WTC11 (cell line): ENCODE data around the gene CRNKL1. TPM values are rescaled to one million over a fixed set of nuclear protein-coding genes. Genes with fewer than 3 reads are reported as not detected.

ENCODE experiments used
- ATAC-seq: fragments of 200-7000 bp; cut with Tn5 transposase; 2 replicates; pipeline ENCODE4 v1.10.0; 2021; ENCODE audit warnings: mild to moderate bottlenecking, moderate library complexity
- CTCF ChIA-PET: fragments of 300-600 bp; sonication (Branson Sonifier 250); formaldehyde crosslinking; loops from one replicate; lab custom pipeline; 2021; ENCODE audit warnings: antibody characterized with exemption; lab: Charles Lee
- POLR2A ChIA-PET: fragments of 350-600 bp; sonication (Branson Sonifier 250); formaldehyde crosslinking; loops from one replicate; lab custom pipeline; 2021; ENCODE audit warnings: antibody characterized with exemption; lab: Charles Lee
- DNase-seq: peaks from one replicate; pipeline ENCODE4 v3.0.0; 2021; ENCODE audit warnings: low spot score
- H3K27ac Mint-ChIP-seq: 2 replicates; pipeline ENCODE4 v1.8.0; 2021; ENCODE audit warnings: mixed read lengths
- H3K27me3 Mint-ChIP-seq: 2 replicates; pipeline ENCODE4 v1.8.0; 2021; ENCODE audit warnings: low read depth, mild to moderate bottlenecking, moderate library complexity, mixed read lengths
- H3K36me3 Mint-ChIP-seq: 2 replicates; pipeline ENCODE4 v1.8.0; 2021; ENCODE audit warnings: mixed read lengths
- H3K4me1 Mint-ChIP-seq: 2 replicates; pipeline ENCODE4 v1.8.0; 2022; ENCODE audit warnings: mixed read lengths
- H3K4me3 Mint-ChIP-seq: 2 replicates; pipeline ENCODE4 v1.8.0; 2021; ENCODE audit warnings: mild to moderate bottlenecking, moderate library complexity, mixed read lengths
- H3K9me3 Mint-ChIP-seq: 2 replicates; pipeline ENCODE4 v1.8.0; 2021; ENCODE audit warnings: mixed read lengths
- CREB1 ChIP-seq: sonication (generic); formaldehyde crosslinking; IDR thresholded peaks from 2 replicates; pipeline ENCODE4 v1.8.0; 2023; ENCODE audit warnings: mild to moderate bottlenecking, missing genetic modification reagents
- NFE2L1 ChIP-seq: sonication (generic); formaldehyde crosslinking; IDR thresholded peaks from 2 replicates; pipeline ENCODE4 v1.8.1; 2023; ENCODE audit warnings: missing genetic modification reagents
- RELA ChIP-seq: sonication (generic); formaldehyde crosslinking; IDR thresholded peaks from 2 replicates; pipeline ENCODE4 v1.8.1; 2022; ENCODE audit warnings: missing genetic modification reagents, mild to moderate bottlenecking, borderline replicate concordance
- SMAD3 ChIP-seq: sonication (generic); formaldehyde crosslinking; IDR thresholded peaks from 2 replicates; pipeline ENCODE4 v1.8.0; 2022; ENCODE audit warnings: missing genetic modification reagents, mild to moderate bottlenecking, borderline replicate concordance
- TP53 ChIP-seq: sonication (generic); formaldehyde crosslinking; IDR thresholded peaks from 2 replicates; pipeline ENCODE4 v1.8.1; 2023; ENCODE audit warnings: mild to moderate bottlenecking, missing genetic modification reagents
- ZNF121 ChIP-seq: sonication (generic); formaldehyde crosslinking; IDR thresholded peaks from 2 replicates; pipeline ENCODE4 v1.8.0; 2023; ENCODE audit warnings: missing genetic modification reagents
- ZNF423 ChIP-seq: fragments of 250-450 bp; sonication (Bioruptor Pico); IDR thresholded peaks from 2 replicates; pipeline ENCODE4 v2.1.2; 2022; ENCODE audit warnings: mild to moderate bottlenecking, moderate library complexity
- total RNA-seq: library from RNA; stranded (reverse); gene quantifications from 3 replicates; pipeline ENCODE4 v1.2.3, GENCODE V29; 2021
- TF ChIP-seq, protein P1 (sequence below): sonication (generic); formaldehyde crosslinking; IDR thresholded peaks from 2 replicates; pipeline ENCODE4 v1.8.1; 2023; ENCODE audit warnings: mild to moderate bottlenecking, missing genetic modification reagents, borderline replicate concordance
- TF ChIP-seq, protein P2 (sequence below): sonication (generic); formaldehyde crosslinking; IDR thresholded peaks from 2 replicates; pipeline ENCODE4 v1.8.0; 2022; ENCODE audit warnings: mild to moderate bottlenecking, missing genetic modification reagents
- TF ChIP-seq, protein P3 (sequence below): sonication (generic); formaldehyde crosslinking; IDR thresholded peaks from 2 replicates; pipeline ENCODE4 v1.8.0; 2023; ENCODE audit warnings: missing genetic modification reagents, mild to moderate bottlenecking, borderline replicate concordance
- TF ChIP-seq, protein P4 (sequence below): fragments of 200-600 bp; IDR thresholded peaks from 2 replicates; pipeline ENCODE4 v1.8.0; 2022; ENCODE audit warnings: antibody characterized with exemption
- TF ChIP-seq, protein P5 (sequence below): sonication (generic); formaldehyde crosslinking; conservative IDR thresholded peaks from 2 replicates; pipeline ENCODE4 v1.8.1; 2023; ENCODE audit warnings: mild to moderate bottlenecking, low read depth, missing genetic modification reagents, moderate library complexity
- TF ChIP-seq, protein P6 (sequence below): sonication (generic); formaldehyde crosslinking; IDR thresholded peaks from 2 replicates; pipeline ENCODE4 v1.8.1; 2023; ENCODE audit warnings: mild to moderate bottlenecking, missing genetic modification reagents

Gene CRNKL1
- total RNA-seq, 1 experiment from 2014 or later, result 22.2 TPM

DNA sequence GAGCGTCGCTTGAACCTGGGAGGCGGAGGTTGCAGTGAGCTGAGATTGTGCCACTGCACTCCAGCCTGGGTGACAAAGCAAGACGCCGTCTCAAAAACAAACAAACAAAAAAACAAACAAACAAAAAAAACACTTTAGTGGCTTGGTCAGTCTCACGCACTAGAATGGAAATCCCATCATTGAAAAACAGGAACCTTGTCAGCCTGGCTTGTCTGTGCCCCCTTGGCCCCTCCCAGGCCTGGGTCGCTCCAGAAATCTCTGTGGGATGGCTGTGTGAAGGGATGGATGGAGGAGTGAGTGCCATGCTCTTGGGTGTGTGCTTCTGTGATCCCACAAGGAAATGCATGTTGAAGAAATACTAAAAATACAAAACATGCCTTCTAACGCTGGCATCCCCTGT, 56.0 kb downstream of the CRNKL1 start (continued):
- TF ChIP-seq, protein P1, sequence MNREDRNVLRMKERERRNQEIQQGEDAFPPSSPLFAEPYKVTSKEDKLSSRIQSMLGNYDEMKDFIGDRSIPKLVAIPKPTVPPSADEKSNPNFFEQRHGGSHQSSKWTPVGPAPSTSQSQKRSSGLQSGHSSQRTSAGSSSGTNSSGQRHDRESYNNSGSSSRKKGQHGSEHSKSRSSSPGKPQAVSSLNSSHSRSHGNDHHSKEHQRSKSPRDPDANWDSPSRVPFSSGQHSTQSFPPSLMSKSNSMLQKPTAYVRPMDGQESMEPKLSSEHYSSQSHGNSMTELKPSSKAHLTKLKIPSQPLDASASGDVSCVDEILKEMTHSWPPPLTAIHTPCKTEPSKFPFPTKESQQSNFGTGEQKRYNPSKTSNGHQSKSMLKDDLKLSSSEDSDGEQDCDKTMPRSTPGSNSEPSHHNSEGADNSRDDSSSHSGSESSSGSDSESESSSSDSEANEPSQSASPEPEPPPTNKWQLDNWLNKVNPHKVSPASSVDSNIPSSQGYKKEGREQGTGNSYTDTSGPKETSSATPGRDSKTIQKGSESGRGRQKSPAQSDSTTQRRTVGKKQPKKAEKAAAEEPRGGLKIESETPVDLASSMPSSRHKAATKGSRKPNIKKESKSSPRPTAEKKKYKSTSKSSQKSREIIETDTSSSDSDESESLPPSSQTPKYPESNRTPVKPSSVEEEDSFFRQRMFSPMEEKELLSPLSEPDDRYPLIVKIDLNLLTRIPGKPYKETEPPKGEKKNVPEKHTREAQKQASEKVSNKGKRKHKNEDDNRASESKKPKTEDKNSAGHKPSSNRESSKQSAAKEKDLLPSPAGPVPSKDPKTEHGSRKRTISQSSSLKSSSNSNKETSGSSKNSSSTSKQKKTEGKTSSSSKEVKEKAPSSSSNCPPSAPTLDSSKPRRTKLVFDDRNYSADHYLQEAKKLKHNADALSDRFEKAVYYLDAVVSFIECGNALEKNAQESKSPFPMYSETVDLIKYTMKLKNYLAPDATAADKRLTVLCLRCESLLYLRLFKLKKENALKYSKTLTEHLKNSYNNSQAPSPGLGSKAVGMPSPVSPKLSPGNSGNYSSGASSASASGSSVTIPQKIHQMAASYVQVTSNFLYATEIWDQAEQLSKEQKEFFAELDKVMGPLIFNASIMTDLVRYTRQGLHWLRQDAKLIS (CRISPR knock-in tag), result no peak
- TF ChIP-seq, protein P2, sequence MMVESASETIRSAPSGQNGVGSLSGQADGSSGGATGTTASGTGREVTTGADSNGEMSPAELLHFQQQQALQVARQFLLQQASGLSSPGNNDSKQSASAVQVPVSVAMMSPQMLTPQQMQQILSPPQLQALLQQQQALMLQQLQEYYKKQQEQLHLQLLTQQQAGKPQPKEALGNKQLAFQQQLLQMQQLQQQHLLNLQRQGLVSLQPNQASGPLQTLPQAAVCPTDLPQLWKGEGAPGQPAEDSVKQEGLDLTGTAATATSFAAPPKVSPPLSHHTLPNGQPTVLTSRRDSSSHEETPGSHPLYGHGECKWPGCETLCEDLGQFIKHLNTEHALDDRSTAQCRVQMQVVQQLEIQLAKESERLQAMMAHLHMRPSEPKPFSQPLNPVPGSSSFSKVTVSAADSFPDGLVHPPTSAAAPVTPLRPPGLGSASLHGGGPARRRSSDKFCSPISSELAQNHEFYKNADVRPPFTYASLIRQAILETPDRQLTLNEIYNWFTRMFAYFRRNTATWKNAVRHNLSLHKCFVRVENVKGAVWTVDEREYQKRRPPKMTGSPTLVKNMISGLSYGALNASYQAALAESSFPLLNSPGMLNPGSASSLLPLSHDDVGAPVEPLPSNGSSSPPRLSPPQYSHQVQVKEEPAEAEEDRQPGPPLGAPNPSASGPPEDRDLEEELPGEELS, result no peak
- TF ChIP-seq RELA (no peak), CREB1 (CRISPR knock-in tag) (no peak)
- TF ChIP-seq, protein P3, sequence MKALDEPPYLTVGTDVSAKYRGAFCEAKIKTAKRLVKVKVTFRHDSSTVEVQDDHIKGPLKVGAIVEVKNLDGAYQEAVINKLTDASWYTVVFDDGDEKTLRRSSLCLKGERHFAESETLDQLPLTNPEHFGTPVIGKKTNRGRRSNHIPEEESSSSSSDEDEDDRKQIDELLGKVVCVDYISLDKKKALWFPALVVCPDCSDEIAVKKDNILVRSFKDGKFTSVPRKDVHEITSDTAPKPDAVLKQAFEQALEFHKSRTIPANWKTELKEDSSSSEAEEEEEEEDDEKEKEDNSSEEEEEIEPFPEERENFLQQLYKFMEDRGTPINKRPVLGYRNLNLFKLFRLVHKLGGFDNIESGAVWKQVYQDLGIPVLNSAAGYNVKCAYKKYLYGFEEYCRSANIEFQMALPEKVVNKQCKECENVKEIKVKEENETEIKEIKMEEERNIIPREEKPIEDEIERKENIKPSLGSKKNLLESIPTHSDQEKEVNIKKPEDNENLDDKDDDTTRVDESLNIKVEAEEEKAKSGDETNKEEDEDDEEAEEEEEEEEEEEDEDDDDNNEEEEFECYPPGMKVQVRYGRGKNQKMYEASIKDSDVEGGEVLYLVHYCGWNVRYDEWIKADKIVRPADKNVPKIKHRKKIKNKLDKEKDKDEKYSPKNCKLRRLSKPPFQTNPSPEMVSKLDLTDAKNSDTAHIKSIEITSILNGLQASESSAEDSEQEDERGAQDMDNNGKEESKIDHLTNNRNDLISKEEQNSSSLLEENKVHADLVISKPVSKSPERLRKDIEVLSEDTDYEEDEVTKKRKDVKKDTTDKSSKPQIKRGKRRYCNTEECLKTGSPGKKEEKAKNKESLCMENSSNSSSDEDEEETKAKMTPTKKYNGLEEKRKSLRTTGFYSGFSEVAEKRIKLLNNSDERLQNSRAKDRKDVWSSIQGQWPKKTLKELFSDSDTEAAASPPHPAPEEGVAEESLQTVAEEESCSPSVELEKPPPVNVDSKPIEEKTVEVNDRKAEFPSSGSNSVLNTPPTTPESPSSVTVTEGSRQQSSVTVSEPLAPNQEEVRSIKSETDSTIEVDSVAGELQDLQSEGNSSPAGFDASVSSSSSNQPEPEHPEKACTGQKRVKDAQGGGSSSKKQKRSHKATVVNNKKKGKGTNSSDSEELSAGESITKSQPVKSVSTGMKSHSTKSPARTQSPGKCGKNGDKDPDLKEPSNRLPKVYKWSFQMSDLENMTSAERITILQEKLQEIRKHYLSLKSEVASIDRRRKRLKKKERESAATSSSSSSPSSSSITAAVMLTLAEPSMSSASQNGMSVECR (CRISPR knock-in tag), result no peak

DNA sequence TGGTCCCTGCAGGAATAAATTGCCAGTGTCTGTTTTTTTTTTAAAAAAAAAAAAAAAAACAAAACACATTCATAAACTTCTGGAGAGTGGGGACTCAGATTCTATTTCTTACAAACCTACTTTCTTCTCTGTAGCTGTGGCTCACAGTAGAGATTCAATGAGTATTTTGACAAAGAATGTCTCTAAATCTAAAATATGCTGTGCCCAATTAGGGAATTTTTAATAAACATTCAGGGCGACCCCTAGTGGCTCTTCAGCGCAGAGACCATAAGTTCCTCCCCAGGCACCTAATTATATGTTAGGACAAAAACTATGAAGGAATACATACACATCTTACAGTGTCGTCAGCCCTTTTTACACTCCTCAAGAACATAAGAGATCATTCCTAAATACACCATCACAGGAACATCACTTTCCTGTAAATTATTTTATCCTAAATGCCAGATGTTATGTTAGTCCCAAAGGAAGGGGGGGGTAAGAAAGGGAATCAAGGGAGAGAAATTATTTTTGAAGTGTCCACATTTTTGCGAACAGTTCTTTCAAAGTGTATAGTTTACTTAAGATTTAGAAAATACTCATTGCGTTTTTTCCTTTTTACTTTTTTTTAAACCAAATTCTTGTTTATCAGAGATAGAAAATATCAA, 56.9 kb downstream of the CRNKL1 start:
- H3K27ac Mint-ChIP-seq, result no peak overlapping the region
- POLR2A ChIA-PET, result no interaction called here
- no peak for TF ChIP-seq ZNF121 (CRISPR knock-in tag)
- TF ChIP-seq, protein P4, sequence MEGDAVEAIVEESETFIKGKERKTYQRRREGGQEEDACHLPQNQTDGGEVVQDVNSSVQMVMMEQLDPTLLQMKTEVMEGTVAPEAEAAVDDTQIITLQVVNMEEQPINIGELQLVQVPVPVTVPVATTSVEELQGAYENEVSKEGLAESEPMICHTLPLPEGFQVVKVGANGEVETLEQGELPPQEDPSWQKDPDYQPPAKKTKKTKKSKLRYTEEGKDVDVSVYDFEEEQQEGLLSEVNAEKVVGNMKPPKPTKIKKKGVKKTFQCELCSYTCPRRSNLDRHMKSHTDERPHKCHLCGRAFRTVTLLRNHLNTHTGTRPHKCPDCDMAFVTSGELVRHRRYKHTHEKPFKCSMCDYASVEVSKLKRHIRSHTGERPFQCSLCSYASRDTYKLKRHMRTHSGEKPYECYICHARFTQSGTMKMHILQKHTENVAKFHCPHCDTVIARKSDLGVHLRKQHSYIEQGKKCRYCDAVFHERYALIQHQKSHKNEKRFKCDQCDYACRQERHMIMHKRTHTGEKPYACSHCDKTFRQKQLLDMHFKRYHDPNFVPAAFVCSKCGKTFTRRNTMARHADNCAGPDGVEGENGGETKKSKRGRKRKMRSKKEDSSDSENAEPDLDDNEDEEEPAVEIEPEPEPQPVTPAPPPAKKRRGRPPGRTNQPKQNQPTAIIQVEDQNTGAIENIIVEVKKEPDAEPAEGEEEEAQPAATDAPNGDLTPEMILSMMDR, result peak; percentile 61
- no peak for TF ChIP-seq ZNF423
- ATAC-seq (0 out of 2 replicates have a peak, but pooled peaks have one; percentile 12), DNase-seq (no peak)
- CTCF ChIA-PET, result interaction anchor here (0.6 to 2.0 kb wide), 4 partner anchors 18 to 486 kb away, joined by 3 to 4 read pairs (median 3); no protein-coding TSS in a partner anchor
- H3K27me3 Mint-ChIP-seq, result no peaks in the 10 kb centered on the region
- no peaks in the 10 kb centered on the region for H3K36me3 Mint-ChIP-seq
- no peaks in the 10 kb centered on the region for H3K9me3 Mint-ChIP-seq
- peaks cover 33% of the 10 kb centered on the region for H3K4me1 Mint-ChIP-seq
- no peak overlapping the region for H3K4me3 Mint-ChIP-seq

DNA sequence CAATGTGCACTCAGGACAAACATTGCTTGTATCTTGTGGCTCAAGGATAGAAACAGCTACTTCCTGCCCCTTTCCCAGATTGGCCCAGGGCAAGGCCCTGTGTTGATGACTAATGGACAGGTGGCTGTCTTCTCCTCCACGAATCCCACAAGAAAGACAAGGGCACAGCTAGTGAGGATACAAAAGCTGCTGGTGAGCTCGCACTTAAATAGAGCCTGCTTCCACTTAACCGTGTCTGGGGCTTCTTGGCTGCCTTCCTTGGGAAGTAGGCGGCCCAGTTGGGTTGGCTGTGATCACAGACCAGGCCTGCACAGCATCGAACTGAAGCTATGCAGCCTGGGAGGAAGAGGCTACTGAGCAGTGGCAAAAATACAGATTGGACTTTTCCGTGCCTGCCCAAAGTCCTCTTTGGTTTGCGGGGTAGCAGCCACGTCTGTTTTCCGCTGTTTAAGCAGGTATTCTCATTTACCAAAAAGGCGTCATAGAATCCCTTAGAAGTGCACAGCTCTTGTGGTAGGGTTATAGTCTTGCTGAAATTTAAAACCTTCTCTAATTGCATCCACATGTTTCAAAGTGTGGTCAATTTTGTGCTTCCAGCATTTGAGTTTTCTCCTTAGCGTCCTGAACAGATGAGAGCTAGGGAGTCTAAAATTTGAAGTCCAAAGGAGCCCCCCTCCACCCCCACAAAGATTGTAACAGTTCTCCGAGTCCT, 58.2 kb downstream of the CRNKL1 start:
- ATAC-seq (no peak; the same call in 1 of the 2 replicates), DNase-seq (no peak)
- ChIA-PET CTCF (interaction anchor here (0.6 to 2.0 kb wide), 11 partner anchors 17 to 485 kb away, joined by 3 to 10 read pairs (median 4); partner anchors contain the start of genes CFAP61, CRNKL1 and NAA20), POLR2A (interaction anchor here (1.2 kb wide), 1 partner anchor 42 kb away, joined by 3 read pairs; no protein-coding TSS in a partner anchor)
- Mint-ChIP-seq H3K9me3 (no peaks in the 10 kb centered on the region), H3K4me3 (no peak overlapping the region), H3K4me1 (peaks cover 33% of the 10 kb centered on the region), H3K36me3 (no peaks in the 10 kb centered on the region), H3K27me3 (no peaks in the 10 kb centered on the region), H3K27ac (peak overlapping the region; percentile 63)
- TF ChIP-seq ZNF423 (no peak), NFE2L1 (CRISPR knock-in tag) (no peak), TP53 (CRISPR knock-in tag) (no peak), SMAD3 (no peak), ZNF121 (CRISPR knock-in tag) (no peak)
- TF ChIP-seq, protein P5, sequence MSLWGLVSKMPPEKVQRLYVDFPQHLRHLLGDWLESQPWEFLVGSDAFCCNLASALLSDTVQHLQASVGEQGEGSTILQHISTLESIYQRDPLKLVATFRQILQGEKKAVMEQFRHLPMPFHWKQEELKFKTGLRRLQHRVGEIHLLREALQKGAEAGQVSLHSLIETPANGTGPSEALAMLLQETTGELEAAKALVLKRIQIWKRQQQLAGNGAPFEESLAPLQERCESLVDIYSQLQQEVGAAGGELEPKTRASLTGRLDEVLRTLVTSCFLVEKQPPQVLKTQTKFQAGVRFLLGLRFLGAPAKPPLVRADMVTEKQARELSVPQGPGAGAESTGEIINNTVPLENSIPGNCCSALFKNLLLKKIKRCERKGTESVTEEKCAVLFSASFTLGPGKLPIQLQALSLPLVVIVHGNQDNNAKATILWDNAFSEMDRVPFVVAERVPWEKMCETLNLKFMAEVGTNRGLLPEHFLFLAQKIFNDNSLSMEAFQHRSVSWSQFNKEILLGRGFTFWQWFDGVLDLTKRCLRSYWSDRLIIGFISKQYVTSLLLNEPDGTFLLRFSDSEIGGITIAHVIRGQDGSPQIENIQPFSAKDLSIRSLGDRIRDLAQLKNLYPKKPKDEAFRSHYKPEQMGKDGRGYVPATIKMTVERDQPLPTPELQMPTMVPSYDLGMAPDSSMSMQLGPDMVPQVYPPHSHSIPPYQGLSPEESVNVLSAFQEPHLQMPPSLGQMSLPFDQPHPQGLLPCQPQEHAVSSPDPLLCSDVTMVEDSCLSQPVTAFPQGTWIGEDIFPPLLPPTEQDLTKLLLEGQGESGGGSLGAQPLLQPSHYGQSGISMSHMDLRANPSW (CRISPR knock-in tag), result no peak
- TF ChIP-seq, protein P6, sequence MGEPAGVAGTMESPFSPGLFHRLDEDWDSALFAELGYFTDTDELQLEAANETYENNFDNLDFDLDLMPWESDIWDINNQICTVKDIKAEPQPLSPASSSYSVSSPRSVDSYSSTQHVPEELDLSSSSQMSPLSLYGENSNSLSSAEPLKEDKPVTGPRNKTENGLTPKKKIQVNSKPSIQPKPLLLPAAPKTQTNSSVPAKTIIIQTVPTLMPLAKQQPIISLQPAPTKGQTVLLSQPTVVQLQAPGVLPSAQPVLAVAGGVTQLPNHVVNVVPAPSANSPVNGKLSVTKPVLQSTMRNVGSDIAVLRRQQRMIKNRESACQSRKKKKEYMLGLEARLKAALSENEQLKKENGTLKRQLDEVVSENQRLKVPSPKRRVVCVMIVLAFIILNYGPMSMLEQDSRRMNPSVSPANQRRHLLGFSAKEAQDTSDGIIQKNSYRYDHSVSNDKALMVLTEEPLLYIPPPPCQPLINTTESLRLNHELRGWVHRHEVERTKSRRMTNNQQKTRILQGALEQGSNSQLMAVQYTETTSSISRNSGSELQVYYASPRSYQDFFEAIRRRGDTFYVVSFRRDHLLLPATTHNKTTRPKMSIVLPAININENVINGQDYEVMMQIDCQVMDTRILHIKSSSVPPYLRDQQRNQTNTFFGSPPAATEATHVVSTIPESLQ (CRISPR knock-in tag), result no peak
